NCI-H524 (cell line): ENCODE results near the gene ADAMTSL1.

Experiments
- DNase-seq, 2 experiments: peaks; one replicate each; lab custom pipeline; 2025; lab: John Stamatoyannopoulos, UW

ADAMTSL1 gene

GRCh38 chr9:18730241-18730640 lies 256.3 kb downstream of the ADAMTSL1 start:
- no peak for DNase-seq

- no peak for DNase-seq
Observed at GRCh38 chr9:18739127-18739526, 265.2 kb downstream of the ADAMTSL1 start.

- DNase-seq: no peak
Observed at GRCh38 chr9:18739641-18740318, 265.8 kb downstream of the ADAMTSL1 start.

GRCh38 chr9:18741359-18741758 lies 267.4 kb downstream of the ADAMTSL1 start:
- DNase-seq: no peak

GRCh38 chr9:18741945-18742344 lies 268.0 kb downstream of the ADAMTSL1 start:
- peak; percentile 17 to 61 for DNase-seq

GRCh38 chr9:18743421-18743820 lies 269.5 kb downstream of the ADAMTSL1 start:
- no peak for DNase-seq

- DNase-seq: no peak
Observed at GRCh38 chr9:18743971-18744370, 270.0 kb downstream of the ADAMTSL1 start.

- no peak for DNase-seq
Observed at GRCh38 chr9:18745710-18746109, 271.8 kb downstream of the ADAMTSL1 start.

GRCh38 chr9:18746631-18747030 lies 272.7 kb downstream of the ADAMTSL1 start:
- DNase-seq: no peak

GRCh38 chr9:18747595-18747994 lies 273.6 kb downstream of the ADAMTSL1 start:
- DNase-seq: no peak

GRCh38 chr9:18748251-18748701 lies 274.3 kb downstream of the ADAMTSL1 start:
- no peak for DNase-seq

GRCh38 chr9:18749711-18750110 lies 275.8 kb downstream of the ADAMTSL1 start:
- no peak for DNase-seq

- no peak for DNase-seq
Observed at GRCh38 chr9:18753904-18754303, 280.0 kb downstream of the ADAMTSL1 start.

- no peak for DNase-seq
Observed at GRCh38 chr9:18754537-18754936, 280.6 kb downstream of the ADAMTSL1 start.

- DNase-seq: no peak
Observed at GRCh38 chr9:18755263-18755662, 281.3 kb downstream of the ADAMTSL1 start.

GRCh38 chr9:18756712-18757125 lies 282.8 kb downstream of the ADAMTSL1 start:
- no peak for DNase-seq

- DNase-seq: no peak
Observed at GRCh38 chr9:18759827-18760226, 285.9 kb downstream of the ADAMTSL1 start.

GRCh38 chr9:18761742-18762300 lies 287.9 kb downstream of the ADAMTSL1 start:
- no peak for DNase-seq

- DNase-seq: no peak
Observed at GRCh38 chr9:18766989-18767550, 293.1 kb downstream of the ADAMTSL1 start.

- no peak for DNase-seq
Observed at GRCh38 chr9:18768951-18769622, 295.1 kb downstream of the ADAMTSL1 start.

GRCh38 chr9:18770131-18770908 lies 296.4 kb downstream of the ADAMTSL1 start:
- DNase-seq: no peak

GRCh38 chr9:18771011-18771410 lies 297.1 kb downstream of the ADAMTSL1 start:
- no peak for DNase-seq
